NCI-H2171 treated with DMSO at 0.1 percent for 48 hours (cell line): ENCODE measurements around the gene WFDC2.

Experiments used
- DNase-seq: peaks from one replicate; lab custom pipeline; 2025; lab: John Stamatoyannopoulos, UW

WFDC2 gene, protein sequence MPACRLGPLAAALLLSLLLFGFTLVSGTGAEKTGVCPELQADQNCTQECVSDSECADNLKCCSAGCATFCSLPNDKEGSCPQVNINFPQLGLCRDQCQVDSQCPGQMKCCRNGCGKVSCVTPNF

DNA sequence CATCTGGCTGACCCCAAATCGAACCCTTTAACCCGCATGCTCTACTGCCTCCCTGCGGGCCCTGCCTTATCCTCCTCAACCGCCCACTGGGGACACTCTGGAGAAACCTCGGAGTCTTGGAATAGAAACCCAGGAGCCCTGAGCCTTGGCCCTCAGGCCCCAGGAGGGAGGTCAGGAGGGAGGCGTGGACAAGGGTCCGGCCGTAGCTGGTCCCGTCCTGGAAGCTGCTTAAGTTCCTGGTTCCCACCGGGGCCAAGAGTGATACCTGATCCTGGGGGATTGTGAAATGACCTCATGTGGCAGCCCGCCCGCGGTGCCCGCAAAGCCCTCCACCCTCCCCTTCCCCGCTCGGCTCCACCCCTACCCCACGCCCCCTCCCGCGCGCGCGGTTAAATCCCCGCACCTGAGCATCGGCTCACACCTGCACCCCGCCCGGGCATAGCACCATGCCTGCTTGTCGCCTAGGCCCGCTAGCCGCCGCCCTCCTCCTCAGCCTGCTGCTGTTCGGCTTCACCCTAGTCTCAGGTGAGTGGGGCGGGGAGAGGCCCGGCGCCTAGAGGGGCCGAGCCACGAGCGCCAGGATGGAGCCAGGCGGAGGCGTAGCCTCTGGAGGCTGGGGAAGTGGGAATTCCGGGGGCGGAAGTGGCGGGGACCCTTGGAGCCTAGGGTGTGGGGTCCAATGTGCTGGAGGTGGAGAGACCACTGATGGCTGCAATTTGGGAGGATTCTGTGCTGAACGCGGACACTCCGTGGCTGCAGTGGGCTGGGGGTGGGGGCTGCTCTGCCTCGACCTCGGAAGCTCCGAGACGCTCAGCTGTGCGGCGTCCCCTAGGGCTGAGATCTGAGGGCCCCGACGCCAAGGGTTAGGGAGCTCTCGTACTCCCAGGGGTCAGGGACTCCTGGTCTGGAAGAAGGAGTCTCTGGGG is at the start of gene WFDC2:
WFDC2 (plus strand) TSS at position 418 of the 926 bp plus-strand sequence; CDS start at position 447, 29 bp downstream.
- peak; percentile 62 for DNase-seq

DNA sequence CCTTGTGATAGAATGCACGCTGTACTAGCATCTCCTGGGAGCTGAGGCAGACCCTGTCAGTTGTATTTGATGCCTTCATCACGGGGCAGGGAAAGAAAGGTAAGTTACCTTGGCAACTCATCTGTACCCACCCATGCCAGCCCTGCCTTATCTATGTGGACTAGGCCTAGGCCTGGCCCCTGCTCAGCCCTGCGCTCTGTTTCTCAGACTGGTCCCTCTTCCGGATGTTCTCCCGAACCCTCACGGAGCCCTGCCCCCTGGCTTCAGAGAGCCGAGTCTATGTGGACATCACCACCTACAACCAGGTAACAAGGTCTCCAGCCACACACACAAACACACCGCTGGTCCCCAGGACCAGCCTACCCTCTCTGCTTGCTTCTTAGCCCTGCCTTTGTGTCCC is 49.4 kb upstream of the WFDC2 start:
- no peak for DNase-seq

- DNase-seq: no peak
Measured at GRCh38 chr20:45423700-45424099, 45.9 kb upstream of the WFDC2 start.

DNA sequence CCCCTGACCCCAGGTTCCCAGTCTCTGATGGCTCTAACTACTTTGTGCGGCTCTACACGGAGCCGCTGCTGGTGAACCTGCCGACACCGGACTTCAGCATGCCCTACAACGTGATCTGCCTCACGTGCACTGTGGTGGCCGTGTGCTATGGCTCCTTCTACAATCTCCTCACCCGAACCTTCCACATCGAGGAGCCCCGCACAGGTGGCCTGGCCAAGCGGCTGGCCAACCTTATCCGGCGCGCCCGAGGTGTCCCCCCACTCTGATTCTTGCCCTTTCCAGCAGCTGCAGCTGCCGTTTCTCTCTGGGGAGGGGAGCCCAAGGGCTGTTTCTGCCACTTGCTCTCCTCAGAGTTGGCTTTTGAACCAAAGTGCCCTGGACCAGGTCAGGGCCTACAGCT is 44.0 kb upstream of the WFDC2 start:
- DNase-seq: no peak

DNA sequence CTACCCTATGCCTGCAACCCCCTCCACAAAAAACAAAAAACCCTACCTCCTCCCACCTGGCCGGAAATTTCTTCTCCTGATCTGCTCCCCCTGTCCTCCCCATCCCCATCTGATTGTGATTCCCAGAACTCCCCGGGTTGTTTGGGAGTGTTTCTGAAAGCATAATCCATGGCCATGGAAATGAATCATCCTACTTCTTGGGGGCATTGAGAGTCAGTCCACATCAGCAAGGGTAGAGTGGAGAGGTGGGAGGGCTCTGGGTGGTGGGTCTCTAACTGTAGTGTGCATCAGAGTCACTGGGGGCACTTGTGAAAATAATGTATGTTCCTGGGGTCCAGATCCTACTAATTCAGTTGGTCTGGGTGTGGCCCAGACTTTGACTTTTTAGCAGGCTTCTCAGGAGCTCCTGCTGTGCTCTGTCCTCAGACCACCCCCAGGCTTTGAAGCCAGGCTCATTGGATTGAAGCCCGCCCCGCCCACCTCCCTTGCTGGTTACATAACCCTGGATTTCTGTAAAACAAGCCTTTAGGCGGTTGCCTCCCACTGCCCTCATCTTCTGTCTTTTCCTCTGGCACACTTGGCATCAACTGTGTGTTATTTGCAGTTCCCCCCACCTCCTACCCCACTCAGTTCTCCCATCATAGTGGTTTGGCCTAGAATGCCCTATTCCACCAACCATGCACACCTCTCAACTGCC is 43.1 kb upstream of the WFDC2 start:
- DNase-seq: no peak

DNA sequence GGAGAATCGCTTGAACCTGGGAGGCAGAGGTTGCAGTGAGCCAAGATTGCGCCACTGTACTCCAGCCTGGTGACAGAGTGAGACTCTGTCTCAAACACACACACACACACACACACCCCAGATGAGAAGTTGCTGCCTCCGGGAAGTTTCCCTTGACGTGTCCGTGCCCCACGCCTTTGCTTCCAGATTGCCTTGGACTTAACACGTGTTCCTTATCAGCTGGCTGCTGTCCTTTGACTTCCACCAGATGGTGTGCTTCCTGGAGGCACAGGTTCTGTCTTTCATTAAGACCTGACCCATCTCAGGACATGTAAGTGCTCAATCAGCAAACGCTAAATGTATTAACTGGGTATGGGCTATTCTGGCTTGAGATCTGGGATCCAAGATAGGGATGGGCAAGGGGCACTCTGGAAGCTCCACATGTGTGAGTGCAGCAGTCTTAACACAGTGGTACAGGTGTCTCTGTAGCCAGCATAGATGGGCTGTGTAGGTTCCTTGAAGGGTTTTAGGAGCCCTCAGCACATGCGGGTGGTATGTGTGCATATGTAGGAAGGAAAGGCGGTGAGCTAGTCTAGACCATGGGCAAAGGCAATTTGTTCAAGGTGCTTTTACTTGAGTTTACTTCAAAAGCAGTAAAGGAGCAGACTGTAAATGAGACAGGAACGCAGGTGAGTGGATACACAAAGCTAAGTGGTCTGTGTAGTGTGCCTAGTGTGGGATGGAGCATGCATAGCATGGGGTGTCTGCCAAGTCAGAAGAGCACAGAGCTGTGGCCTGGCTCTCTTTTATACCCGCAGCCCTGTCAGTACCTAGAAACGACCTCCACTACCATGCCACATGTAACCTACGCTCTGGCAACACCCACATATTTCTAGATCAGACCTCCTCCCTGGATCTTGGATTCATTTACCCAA is 42.1 kb upstream of the WFDC2 start:
- DNase-seq: no peak

- no peak for DNase-seq
Measured at GRCh38 chr20:45429618-45430017, 39.9 kb upstream of the WFDC2 start.

- no peak for DNase-seq
Measured at GRCh38 chr20:45432294-45432693, 37.3 kb upstream of the WFDC2 start.

DNA sequence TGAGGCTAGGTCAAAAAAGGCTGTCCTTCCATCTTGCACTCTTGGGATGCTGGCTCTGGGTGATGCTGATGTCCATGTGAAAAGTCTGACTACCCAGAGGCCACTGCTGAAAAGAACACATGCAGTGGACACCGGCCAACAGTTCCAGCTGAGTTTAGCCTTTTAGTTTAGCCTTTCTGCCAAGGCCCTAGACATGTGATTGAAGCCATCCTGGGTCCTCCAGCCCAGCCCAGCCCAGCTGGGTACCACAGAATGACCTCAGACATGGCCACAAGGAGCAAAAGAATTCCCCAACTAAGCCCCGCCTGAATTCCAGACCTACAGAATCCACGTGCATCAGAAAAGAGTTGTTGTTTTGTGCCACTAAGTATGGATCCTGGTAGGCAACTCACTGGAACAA is 36.2 kb upstream of the WFDC2 start:
- no peak for DNase-seq

DNA sequence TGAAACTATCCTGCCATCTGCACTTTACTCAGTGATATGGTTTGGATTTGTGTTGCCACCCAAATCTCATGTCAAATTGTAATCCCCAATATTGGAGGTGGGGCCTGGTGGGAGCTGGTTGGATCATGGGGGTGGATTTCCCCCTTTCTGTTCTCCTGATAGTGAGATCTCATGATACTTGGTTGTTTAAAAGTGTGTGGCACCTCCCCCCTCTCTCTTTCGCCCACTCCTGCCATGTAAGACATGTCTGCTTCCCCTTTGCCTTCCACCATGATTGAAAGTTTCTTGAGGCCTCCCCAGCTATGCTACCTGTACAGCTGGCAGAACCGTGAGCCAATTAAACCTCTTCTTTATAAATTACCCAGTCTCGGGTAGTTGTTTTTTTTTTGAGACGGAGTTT is 35.6 kb upstream of the WFDC2 start:
- no peak for DNase-seq

- peak; percentile 73 for DNase-seq
Measured at GRCh38 chr20:45436732-45437485, 32.6 kb upstream of the WFDC2 start.

DNA sequence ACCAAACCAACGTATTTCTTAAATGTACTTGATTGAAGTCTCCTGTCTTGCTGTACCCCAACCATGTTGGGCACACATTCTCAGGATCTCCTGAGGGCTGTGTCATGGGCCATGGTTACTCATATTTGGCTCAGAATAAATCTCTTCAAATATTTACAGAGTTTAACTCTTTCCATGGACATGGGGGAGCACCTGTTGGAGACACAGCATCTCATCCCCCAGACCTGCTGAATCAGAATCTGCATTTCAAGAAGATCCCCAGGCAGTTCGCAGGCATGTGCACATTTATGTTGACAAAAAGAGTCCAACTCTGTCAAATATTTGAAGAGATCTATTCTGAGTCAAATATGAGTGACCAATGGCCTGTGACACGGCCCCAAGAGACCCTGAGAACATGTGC is 29.1 kb upstream of the WFDC2 start:
- no peak for DNase-seq

DNA sequence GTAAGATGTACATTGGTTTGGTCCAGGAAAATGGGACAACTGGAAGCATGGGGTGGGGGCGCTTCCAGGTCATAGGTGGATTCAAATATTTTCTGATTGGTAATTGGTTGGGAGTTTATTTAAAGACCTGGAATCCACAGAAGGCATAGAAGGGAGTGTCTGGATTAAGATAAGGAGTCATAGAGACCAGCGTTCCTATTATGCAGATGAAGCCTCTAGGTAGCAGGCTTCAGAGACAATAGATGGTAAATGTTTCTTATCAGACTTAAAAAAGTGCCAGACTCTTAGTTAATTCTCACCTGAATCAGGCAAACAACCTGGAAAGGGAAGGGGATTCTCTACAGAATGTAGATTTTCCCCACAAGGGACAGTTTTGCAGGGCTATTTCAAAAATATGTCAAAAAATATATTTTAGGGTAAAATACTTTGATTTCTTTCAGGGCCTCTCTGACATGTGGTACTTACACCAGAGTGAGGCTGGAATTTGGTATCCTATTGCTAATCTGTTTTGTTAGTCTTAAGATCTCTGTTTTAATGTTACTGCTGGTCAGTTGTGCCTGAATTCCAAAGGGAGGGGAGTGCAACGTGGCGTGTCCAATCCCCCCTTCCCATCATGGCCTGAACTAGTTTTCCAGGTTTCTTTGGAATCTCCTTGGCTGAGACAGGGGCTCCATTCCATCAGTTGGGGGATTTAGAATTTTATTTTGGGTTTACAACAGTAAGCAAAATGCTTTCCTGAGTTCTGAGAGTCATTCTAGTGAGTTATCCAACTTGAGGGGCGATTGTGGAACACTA is 28.5 kb upstream of the WFDC2 start:
- no peak for DNase-seq

DNA sequence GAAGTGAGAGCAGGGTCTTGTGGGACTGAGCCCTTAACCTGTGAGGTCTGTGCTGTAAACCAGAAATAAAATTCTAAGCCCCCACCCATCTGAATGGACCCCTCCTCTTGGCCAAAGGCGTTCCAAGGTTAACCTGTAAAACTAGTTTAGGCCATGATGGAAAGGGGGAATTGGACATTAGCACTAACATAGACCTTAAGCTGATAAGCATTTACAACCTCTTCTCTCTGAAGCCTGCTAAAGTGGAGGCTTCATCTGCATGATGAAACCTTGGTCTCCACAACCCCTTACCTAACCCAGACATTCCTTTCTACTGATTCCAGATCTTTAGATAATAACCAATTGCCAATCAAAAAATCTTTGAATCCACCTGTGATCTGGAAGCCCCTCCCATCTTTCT is 27.8 kb upstream of the WFDC2 start:
- no peak for DNase-seq

GRCh38 chr20:45444050-45444449 is 25.5 kb upstream of the WFDC2 start:
- DNase-seq: no peak

GRCh38 chr20:45445805-45446562 is 23.6 kb upstream of the WFDC2 start:
- peak; percentile 1 for DNase-seq

- DNase-seq: no peak
Measured at GRCh38 chr20:45448270-45448669, 21.3 kb upstream of the WFDC2 start.

DNA sequence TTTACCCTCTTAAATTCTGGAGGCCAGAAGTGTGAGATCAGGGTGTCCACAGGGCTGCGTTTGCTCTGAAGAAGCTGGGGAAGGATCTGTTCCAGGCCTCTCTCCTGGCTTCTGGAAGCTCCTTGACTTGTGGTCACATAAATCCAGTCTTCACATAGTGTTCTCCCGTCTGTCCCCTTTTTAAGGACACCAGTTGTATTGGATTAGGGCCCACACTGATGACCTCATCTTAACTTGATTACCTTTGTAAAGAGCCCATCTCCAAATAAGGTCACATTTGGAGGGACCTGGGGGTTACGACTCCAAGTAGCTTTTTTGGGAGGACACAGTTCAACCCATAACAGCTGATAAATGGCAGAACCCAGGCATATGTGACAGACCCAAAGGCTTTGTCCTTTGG is 20.0 kb upstream of the WFDC2 start:
- no peak for DNase-seq

GRCh38 chr20:45450097-45450818 is 19.3 kb upstream of the WFDC2 start:
- DNase-seq: peak; percentile 14
